ENCODE measurements around the gene ANK2. TPM values are rescaled to one million over a fixed set of nuclear protein-coding genes. Genes with fewer than 3 reads are reported as not detected.

Gene ANK2
- total and polyA plus RNA-seq, 5 donors, result 78.6 to 377 (median 335) TPM

DNA sequence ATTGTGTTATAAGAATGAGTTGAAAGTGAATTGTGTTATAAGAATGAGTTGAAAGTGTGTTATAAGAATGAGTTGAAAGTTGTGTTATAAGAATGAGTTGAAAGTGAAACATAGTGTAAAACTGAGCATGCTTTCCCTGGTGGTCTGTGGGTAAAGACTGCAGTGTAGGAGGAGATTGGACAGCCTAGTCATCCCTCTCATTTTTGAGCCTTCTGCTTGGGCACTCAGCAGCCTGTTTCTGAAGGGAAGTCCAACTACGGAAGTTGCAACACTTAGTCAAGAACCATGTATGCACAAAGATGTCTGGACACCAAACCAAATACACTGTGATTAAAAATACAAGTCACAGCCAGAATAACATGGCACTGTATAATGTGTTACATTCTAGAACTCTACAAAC, 72.6 kb downstream of the ANK2 start:
- no peaks in the 10 kb centered on the region for H3K4me1 ChIP-seq (ENCODE audit: control insufficient read depth, insufficient read depth, low read length)
- no peaks in the 10 kb centered on the region for H3K9me3 ChIP-seq (ENCODE audit: control insufficient read depth, low read length)
- DNase-seq, result no peak
- 80% methylated on average over 1 of the region's 1 CpG for WGBS
- intact Hi-C loops (cut with DNase I), result no loop called here
- ATAC-seq, result no peak
- no peak overlapping the region for H3K27ac ChIP-seq (ENCODE audit: low read length)
- no peak overlapping the region for H3K4me3 ChIP-seq (ENCODE audit: low read length)
- H3K27me3 ChIP-seq (ENCODE audit: control insufficient read depth, insufficient read depth), result no peaks in the 10 kb centered on the region

DNA sequence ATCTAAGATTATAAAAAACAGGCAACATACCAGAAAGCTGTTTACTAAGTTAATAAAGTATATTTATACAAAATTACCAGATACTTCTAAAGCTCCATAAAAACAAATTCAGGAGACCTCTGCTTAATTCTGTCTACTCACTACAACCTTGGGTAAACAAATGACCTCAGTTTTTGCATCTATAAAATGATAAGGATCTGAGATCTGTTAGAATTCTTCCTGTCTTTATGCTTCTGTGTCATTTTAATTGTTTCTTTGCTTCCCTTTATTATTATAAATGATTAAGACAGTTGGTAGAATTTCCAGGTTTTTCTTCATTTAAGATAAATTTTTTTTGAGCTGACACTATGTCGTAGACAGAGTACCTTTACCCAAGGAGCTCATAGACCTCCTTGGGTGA, 76.0 kb downstream of the ANK2 start:
- Histone ChIP-seq H3K27ac (ENCODE audit: low read length) (no peak overlapping the region), H3K4me1 (ENCODE audit: control insufficient read depth, insufficient read depth, low read length) (no peaks in the 10 kb centered on the region), H3K9me3 (ENCODE audit: control insufficient read depth, low read length) (no peaks in the 10 kb centered on the region), H3K27me3 (ENCODE audit: control insufficient read depth, insufficient read depth) (no peaks in the 10 kb centered on the region), H3K4me3 (ENCODE audit: low read length) (no peak overlapping the region)
- WGBS, result 70% methylated on average over 1 of the region's 1 CpG
- ATAC-seq, result no peak
- DNase-seq, result no peak
- intact Hi-C loops (cut with DNase I), result no loop called here

DNA sequence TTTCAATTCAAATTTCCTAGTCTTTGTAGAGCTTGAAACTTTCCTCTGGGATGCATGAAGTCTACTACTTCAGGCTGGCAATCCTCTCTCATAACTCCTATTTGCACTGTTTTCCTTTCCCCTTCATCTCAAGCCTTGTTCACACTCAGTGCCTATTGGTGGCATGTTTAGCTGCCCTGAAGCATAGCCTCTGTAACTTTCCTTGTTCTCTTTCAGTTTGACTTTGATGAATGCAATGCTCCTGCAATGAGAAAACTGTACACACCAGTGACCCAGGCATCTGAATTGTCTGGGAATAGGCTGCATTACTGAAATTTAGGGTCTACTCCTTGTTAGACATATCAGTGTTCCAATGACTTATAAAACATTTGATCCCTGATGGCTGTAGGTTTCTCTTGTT, 81.7 kb downstream of the ANK2 start:
- intact Hi-C loops (cut with DNase I), result no loop called here
- H3K9me3 ChIP-seq (ENCODE audit: control insufficient read depth, low read length), result no peaks in the 10 kb centered on the region
- no peaks in the 10 kb centered on the region for H3K27me3 ChIP-seq (ENCODE audit: control insufficient read depth, insufficient read depth)
- H3K4me3 ChIP-seq (ENCODE audit: low read length), result no peak overlapping the region
- H3K4me1 ChIP-seq (ENCODE audit: control insufficient read depth, insufficient read depth, low read length), result no peaks in the 10 kb centered on the region
- no peak for ATAC-seq
- DNase-seq, result no peak
- H3K27ac ChIP-seq (ENCODE audit: low read length), result no peak overlapping the region

DNA sequence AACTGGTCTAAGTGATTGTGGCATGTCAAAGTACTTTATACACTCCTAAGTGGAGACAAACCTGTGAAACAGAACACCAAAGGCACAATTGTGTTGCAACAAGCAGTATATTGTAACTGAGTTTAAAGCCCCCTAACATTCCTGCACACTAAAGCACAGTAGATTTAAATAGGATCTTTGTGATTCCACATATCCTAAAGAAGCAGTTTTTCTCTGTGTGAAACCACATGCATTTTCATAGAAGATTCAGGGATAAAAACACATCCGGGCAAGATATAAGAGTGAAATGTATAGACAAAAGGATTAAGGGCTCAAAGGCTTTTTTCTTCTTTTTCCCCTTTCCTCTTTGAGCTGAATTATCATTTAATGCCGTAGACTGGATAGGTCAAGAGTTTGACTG, 82.2 kb downstream of the ANK2 start:
- H3K9me3 ChIP-seq (ENCODE audit: control insufficient read depth, low read length), result no peaks in the 10 kb centered on the region
- no peak overlapping the region for H3K27ac ChIP-seq (ENCODE audit: low read length)
- intact Hi-C loops (cut with DNase I), result no loop called here
- no peak overlapping the region for H3K4me3 ChIP-seq (ENCODE audit: low read length)
- H3K27me3 ChIP-seq (ENCODE audit: control insufficient read depth, insufficient read depth), result no peaks in the 10 kb centered on the region
- 75% methylated on average over 2 of the region's 2 CpGs for WGBS
- ATAC-seq (no peak), DNase-seq (no peak)
- H3K4me1 ChIP-seq (ENCODE audit: control insufficient read depth, insufficient read depth, low read length), result no peaks in the 10 kb centered on the region

DNA sequence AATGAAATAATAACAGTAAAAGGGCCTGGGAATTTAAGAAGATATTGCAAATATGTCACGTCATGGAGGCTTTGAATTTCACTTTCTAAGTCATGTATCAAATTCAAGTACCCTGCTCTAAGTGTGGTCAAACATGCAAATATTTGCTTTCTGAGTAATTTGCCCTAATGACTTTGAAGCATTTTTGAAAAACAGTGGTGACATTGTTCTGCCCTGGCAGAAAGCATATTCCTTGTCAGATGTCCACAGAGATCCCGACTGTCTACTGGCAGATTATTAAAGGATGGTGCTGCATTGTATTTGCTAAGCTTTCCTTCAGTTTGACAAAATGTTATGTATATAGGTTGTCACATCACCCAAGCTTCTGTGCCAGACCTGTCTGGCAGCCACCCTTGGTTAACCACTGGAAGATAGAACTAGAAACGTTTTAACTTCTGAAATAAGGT, 92.5 kb downstream of the ANK2 start:
- Histone ChIP-seq H3K4me3 (ENCODE audit: low read length) (no peak overlapping the region), H3K27ac (ENCODE audit: low read length) (no peak overlapping the region), H3K4me1 (ENCODE audit: control insufficient read depth, insufficient read depth, low read length) (peaks cover 3% of the 10 kb centered on the region), H3K9me3 (ENCODE audit: control insufficient read depth, low read length) (no peaks in the 10 kb centered on the region), H3K27me3 (ENCODE audit: control insufficient read depth, insufficient read depth) (no peaks in the 10 kb centered on the region)
- ATAC-seq (no peak), DNase-seq (no peak)
- intact Hi-C loops (cut with DNase I), result no loop called here
- 25% methylated on average over 3 of the region's 3 CpGs for WGBS

DNA sequence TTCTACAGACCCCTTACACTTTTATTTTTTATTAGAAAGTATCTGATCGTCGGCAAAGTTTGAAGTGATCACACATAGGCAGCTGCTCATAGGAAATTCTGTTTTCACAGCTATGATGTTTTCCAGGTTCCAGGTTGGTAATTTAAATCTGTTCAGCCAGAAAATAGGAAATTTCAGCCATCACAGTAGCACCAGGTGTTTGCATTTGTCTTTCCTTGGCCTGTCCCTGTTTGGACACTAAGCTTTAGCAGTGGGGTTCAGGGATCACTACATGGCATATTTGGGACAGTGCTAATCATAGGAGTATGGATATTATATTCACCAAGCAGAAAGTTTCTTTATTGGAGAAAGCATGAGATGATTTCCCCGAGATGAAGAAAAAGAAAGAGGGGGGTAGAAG, 92.9 kb downstream of the ANK2 start:
- Histone ChIP-seq H3K27ac (ENCODE audit: low read length) (no peak overlapping the region), H3K9me3 (ENCODE audit: control insufficient read depth, low read length) (no peaks in the 10 kb centered on the region), H3K27me3 (ENCODE audit: control insufficient read depth, insufficient read depth) (no peaks in the 10 kb centered on the region), H3K4me1 (ENCODE audit: control insufficient read depth, insufficient read depth, low read length) (peaks cover 3% of the 10 kb centered on the region), H3K4me3 (ENCODE audit: low read length) (no peak overlapping the region)
- 73% methylated on average over 3 of the region's 3 CpGs for WGBS
- DNase-seq (no peak), ATAC-seq (no peak)
- intact Hi-C loops (cut with DNase I), result no loop called here

DNA sequence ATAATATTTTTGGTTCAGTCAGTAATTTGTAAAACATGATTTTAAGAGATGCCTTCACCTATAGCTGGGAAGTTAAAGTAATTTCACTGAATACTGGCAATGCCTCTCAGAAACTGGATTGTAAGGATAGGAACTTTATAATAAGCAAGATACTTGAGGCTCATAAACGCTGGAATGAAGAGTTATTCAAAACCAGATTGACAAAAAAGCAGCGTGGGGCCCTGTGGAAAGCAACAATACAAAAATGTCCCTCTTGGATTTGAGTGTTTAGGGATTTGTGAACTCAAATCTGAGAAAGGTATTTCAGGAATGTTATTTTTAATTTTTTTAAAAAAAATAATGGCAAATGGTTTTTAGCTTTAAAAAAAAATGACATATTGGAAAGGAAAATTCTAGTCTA, 94.6 kb downstream of the ANK2 start:
- WGBS, result 51% methylated on average over 2 of the region's 2 CpGs

DNA sequence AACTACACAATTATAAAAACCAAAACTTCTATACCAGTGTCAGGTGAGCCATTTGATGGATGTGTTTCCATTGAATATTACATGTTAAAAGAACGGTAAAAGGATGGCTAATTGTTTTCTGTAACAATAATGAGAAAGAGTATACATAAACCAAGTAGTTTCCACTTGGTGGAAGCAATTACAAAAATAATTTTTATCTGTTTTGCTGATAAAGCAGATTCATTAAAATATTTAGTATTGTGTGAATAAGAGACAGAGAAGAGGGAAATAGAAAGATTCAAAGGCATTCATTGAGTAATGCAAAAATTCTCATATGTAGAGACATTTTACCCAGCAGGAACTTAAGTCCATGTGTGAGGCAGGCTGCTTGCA, 95.7 kb downstream of the ANK2 start:
- DNase-seq (no peak), ATAC-seq (no peak)
- Histone ChIP-seq H3K4me1 (ENCODE audit: control insufficient read depth, insufficient read depth, low read length) (peaks cover 3% of the 10 kb centered on the region), H3K27me3 (ENCODE audit: control insufficient read depth, insufficient read depth) (no peaks in the 10 kb centered on the region), H3K27ac (ENCODE audit: low read length) (peak overlapping the region; percentile 90), H3K4me3 (ENCODE audit: low read length) (no peak overlapping the region), H3K9me3 (ENCODE audit: control insufficient read depth, low read length) (no peaks in the 10 kb centered on the region)
- 70% methylated on average over 1 of the region's 1 CpG for WGBS
- intact Hi-C loops (cut with DNase I), result no loop called here

More for the DNA sequence above, 94.6 kb downstream of the ANK2 start:
- DNase-seq (no peak), ATAC-seq (no peak)
- Histone ChIP-seq H3K9me3 (ENCODE audit: control insufficient read depth, low read length) (no peaks in the 10 kb centered on the region), H3K4me1 (ENCODE audit: control insufficient read depth, insufficient read depth, low read length) (peaks cover 3% of the 10 kb centered on the region), H3K27ac (ENCODE audit: low read length) (no peak overlapping the region), H3K4me3 (ENCODE audit: low read length) (no peak overlapping the region), H3K27me3 (ENCODE audit: control insufficient read depth, insufficient read depth) (no peaks in the 10 kb centered on the region)
- intact Hi-C loops (cut with DNase I), result no loop called here

DNA sequence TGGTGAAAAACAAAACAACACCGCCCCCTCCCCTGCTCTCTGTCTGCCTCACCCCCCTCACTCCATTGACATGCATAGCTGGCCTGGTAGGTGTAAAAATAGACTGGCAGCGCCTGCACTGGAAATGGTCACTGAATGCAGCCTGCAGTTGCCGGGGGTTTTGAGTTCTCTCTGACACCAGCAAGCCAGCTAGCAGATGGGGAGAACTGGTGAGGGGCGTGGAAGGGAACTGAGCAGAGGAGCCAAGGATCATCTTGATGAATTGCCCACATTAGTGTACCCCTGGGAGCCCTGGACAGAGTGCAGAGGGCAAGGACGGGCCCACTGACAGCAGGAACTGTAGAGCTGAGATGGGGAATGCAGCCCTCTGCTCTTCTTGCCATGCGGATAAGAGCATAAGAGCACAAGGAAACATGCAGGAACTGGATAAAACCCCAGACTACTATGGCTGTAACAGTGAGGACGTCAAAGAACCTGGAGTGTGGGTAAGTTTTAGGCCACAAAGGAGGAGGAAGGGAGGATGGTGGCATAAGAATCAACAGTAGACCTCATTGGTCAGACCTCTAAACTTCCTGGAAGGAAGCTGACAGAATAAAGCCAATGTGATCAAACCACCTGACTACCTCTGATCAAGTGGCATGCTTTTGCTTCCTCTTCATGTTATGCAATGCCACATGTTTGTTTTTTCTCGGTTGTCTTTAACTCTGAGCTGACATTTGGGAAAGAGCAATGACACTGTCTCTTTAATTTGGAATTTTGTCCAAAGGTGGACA, 96.3 kb downstream of the ANK2 start:
- DNase-seq (peak; percentile 15 to 51 (median 49)), ATAC-seq (peak; percentile 63 to 65)
- intact Hi-C loops (cut with DNase I), result no loop called here
- H3K27me3 ChIP-seq (ENCODE audit: control insufficient read depth, insufficient read depth), result no peaks in the 10 kb centered on the region
- H3K4me1 ChIP-seq (ENCODE audit: control insufficient read depth, insufficient read depth, low read length), result peaks cover 4% of the 10 kb centered on the region
- H3K9me3 ChIP-seq (ENCODE audit: control insufficient read depth, low read length), result no peaks in the 10 kb centered on the region
- WGBS, result 37% methylated on average over 8 of the region's 8 CpGs
- peak overlapping the region; percentile 90 for H3K27ac ChIP-seq (ENCODE audit: low read length)
- H3K4me3 ChIP-seq (ENCODE audit: low read length), result peak overlapping the region; percentile 7

DNA sequence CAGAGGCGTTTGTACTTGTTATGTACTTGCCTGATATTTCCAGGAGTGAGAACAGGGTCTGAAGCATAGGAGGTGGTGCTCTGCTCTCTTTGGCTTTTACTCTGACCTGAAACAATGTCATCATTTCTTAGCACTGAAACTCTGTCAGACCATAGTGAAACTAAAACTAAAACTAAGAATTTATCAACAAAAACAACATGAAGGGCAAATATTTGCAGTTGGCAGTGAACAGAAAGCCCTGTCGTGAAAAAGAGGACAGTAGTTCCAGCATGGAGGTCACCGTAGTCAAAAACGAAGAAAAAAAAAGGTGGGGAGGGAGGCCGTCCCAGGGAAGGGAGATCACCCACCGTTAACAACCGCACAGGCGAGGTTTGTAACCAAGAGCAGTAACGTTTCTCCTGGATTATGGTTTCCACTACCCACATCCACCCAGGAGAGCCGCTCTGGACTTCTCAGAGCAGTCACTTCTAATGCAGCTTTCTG, 97.5 kb downstream of the ANK2 start:
- H3K9me3 ChIP-seq (ENCODE audit: control insufficient read depth, low read length), result no peaks in the 10 kb centered on the region
- 18% methylated on average over 10 of the region's 10 CpGs for WGBS
- peak overlapping the region; percentile 74 for H3K4me3 ChIP-seq (ENCODE audit: low read length)
- ATAC-seq (peak; percentile 71 to 72), DNase-seq (peak in 1 of 3 donors; percentile 47)
- H3K4me1 ChIP-seq (ENCODE audit: control insufficient read depth, insufficient read depth, low read length), result peaks cover 4% of the 10 kb centered on the region
- intact Hi-C loops (cut with DNase I), result no loop called here
- no peaks in the 10 kb centered on the region for H3K27me3 ChIP-seq (ENCODE audit: control insufficient read depth, insufficient read depth)
- peak overlapping the region; percentile 96 for H3K27ac ChIP-seq (ENCODE audit: low read length)

DNA sequence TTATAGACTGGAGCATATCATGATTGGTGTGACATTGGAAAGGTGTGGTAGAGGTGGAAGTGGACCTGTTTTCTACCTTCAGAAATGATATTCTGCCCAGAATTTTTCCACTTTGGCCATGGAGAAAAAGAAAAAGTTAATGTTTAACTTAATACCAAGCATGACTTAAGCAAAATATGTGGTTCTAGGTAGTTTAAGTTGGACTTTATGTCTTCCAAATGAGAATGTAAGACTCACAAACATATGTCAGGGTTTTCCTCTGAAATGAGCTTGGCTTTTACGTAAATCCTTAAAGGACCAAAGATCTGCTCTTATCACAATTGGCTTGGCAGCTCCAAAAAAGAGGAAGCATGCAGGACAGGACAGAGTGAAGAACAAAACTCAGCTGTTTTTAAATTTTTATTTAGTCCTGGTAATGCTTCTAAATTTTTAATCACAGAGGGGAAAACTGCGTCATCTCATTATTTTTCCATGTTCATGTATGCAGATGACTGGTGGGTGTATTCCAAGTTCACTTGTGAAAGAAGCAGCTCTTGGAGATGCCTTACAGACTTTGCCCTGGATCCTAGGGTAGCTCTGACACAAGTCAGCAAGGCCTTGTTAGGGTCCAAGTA, 98.2 kb downstream of the ANK2 start:
- Histone ChIP-seq H3K4me3 (ENCODE audit: low read length) (peak overlapping the region; percentile 74), H3K27ac (ENCODE audit: low read length) (no peak overlapping the region), H3K9me3 (ENCODE audit: control insufficient read depth, low read length) (no peaks in the 10 kb centered on the region), H3K4me1 (ENCODE audit: control insufficient read depth, insufficient read depth, low read length) (peaks cover 5% of the 10 kb centered on the region), H3K27me3 (ENCODE audit: control insufficient read depth, insufficient read depth) (no peaks in the 10 kb centered on the region)
- intact Hi-C loops (cut with DNase I), result no loop called here
- ATAC-seq (peak; percentile 28 to 30), DNase-seq (no peak)
- 14% methylated on average over 2 of the region's 2 CpGs for WGBS

Measured in right cardiac atrium (tissue), 5 donors.